Keratinocyte (primary cell): ENCODE measurements around the gene ATRX. TPM values are rescaled to one million over a fixed set of nuclear protein-coding genes. Genes with fewer than 3 reads are reported as not detected.

Experiments
- DNase-seq: peaks from one replicate; pipeline ENCODE4 v3.0.0-alpha.2; 2011; ENCODE audit warnings: low read depth, missing footprints, low spot score
- FAIRE-seq: peaks from 2 replicates; lab custom pipeline; 2011; peaks lifted over from hg19 to GRCh38; lab: Jason Lieb, UNC
- H2AFZ ChIP-seq: 2 replicates; pipeline ENCODE4 v1.6.0; 2012; ENCODE audit warnings: low read length, control low read depth, inconsistent platforms; ENCODE audit not compliant: control insufficient read depth
- H3K27ac ChIP-seq: 2 replicates; pipeline ENCODE4 v1.5.1; 2011; ENCODE audit warnings: low read length; ENCODE audit not compliant: control insufficient read depth, insufficient read depth
- H3K27me3 ChIP-seq: 3 replicates; pipeline ENCODE4 v1.6.0; 2011; ENCODE audit warnings: low read length; ENCODE audit not compliant: control insufficient read depth, insufficient read depth; ENCODE audit errors: extremely low read depth
- H3K36me3 ChIP-seq, 2 experiments: 2 replicates in 1 of 2; 3 replicates in 1 of 2; pipeline ENCODE4 v1.5.1; 2011; ENCODE audit warnings: low read length in 2 of 2, mild to moderate bottlenecking in 1 of 2; ENCODE audit not compliant: control insufficient read depth in 2 of 2, insufficient read depth in 2 of 2; ENCODE audit errors: extremely low read depth in 1 of 2
- H3K4me1 ChIP-seq: 3 replicates; pipeline ENCODE4 v1.5.1; 2011; ENCODE audit warnings: low read length; ENCODE audit not compliant: control insufficient read depth, insufficient read depth; ENCODE audit errors: extremely low read depth
- H3K4me2 ChIP-seq: 3 replicates; pipeline ENCODE4 v1.6.0; 2011; ENCODE audit warnings: low read depth, low read length; ENCODE audit not compliant: control insufficient read depth, insufficient read depth; ENCODE audit errors: extremely low read depth
- H3K4me3 ChIP-seq, 3 experiments: fragments of 200-600 bp in 1 of 3; sonication (generic) in 1 of 3; 2 replicates in 2 of 3; 3 replicates in 1 of 3; pipeline ENCODE4 v1.5.1; 2011 to 2016; ENCODE audit warnings: low read length in 3 of 3, mild to moderate bottlenecking in 3 of 3, control low read depth in 2 of 3, inconsistent platforms in 1 of 3, low read depth in 1 of 3, mixed read lengths in 1 of 3, mixed run types in 1 of 3, moderate library complexity in 1 of 3; ENCODE audit not compliant: control insufficient read depth in 2 of 3, insufficient read depth in 2 of 3; ENCODE audit errors: extremely low read depth in 1 of 3
- H3K79me2 ChIP-seq: 2 replicates; pipeline ENCODE4 v1.6.0; 2012; ENCODE audit warnings: low read length; ENCODE audit not compliant: control insufficient read depth, insufficient read depth
- H3K9ac ChIP-seq: 3 replicates; pipeline ENCODE4 v1.6.0; 2011; ENCODE audit warnings: low read length; ENCODE audit not compliant: control insufficient read depth, insufficient read depth; ENCODE audit errors: extremely low read depth
- H3K9me1 ChIP-seq: 3 replicates; pipeline ENCODE4 v1.6.0; 2011; ENCODE audit warnings: low read length; ENCODE audit not compliant: control insufficient read depth, insufficient read depth; ENCODE audit errors: extremely low read depth
- H3K9me3 ChIP-seq: 2 replicates; pipeline ENCODE4 v1.5.1; 2012; ENCODE audit warnings: low read depth, low read length; ENCODE audit not compliant: control insufficient read depth
- H4K20me1 ChIP-seq: 3 replicates; pipeline ENCODE4 v1.6.0; 2011; ENCODE audit warnings: low read length; ENCODE audit not compliant: control insufficient read depth, insufficient read depth; ENCODE audit errors: extremely low read depth
- CTCF ChIP-seq, 3 experiments: IDR thresholded peaks in 1 of 3; conservative IDR thresholded peaks in 1 of 3; optimal IDR thresholded peaks in 1 of 3; 2 replicates in 2 of 3; 3 replicates in 1 of 3; pipeline versions ENCODE3 to v1.5.1; 2011; ENCODE audit warnings: low read length in 3 of 3, mild to moderate bottlenecking in 3 of 3, moderate library complexity in 2 of 3, control low read depth in 1 of 3, inconsistent platforms in 1 of 3; ENCODE audit not compliant: insufficient read depth in 2 of 3; ENCODE audit errors: extremely low read depth in 1 of 3
- EZH2 ChIP-seq: IDR thresholded peaks from one replicate; pipeline ENCODE4 v1.6.1; 2012; ENCODE audit warnings: inconsistent platforms, mild to moderate bottlenecking, low read length, moderate library complexity
- dilution Hi-C: fragments of 300-500 bp; cut with MboI; formaldehyde crosslinking; loops from one replicate; pipeline ENCODE4 v1.7.0; 2020; ENCODE audit warnings: low sequenced_read_pairs; ENCODE audit not compliant: extremely low pct_ligation_motif_present
- polyA plus RNA-seq, 5 experiments: library from polyadenylated mRNA; depleted of rRNA in 3 of 5; stranded (reverse) in 3 of 5; stranded (forward) in 1 of 5; unstranded in 1 of 5; fragments of >200 nt; gene quantifications; 1 replicate in 1 of 5; 2 replicates in 3 of 5; 3 replicates in 1 of 5; pipeline versions ENCODE4 v1.2.1 to v1.2.3, GENCODE V29; 2011 to 2012; ENCODE audit warnings: missing spikeins in 2 of 5, low read depth in 1 of 5, low replicate concordance in 1 of 5

The ATRX gene
- polyA plus RNA-seq, 1 donor (not counting 4 experiments of a cell fraction or from before 2014, with no cell fraction given), result 31.3 TPM

GRCh38 chrX:77510007-77510406 lies 276.0 kb downstream of the ATRX start:
- TF ChIP-seq EZH2 (no peak), CTCF (optimal IDR thresholded peaks at IDR 0.05 in 1 of 3, IDR thresholded peaks at IDR 0.05 in 1 of 3, conservative IDR thresholded peaks at IDR 0.05 in 1 of 3; ENCODE audit: extremely low read depth in 1 of 3, insufficient read depth in 2 of 3, low read length in 3 of 3) (no peak)
- dilution Hi-C loops, result no loop called here
- Histone ChIP-seq H3K4me2 (no peak overlapping the region), H3K36me3 (no peaks in the 10 kb centered on the region), H3K9ac (no peak overlapping the region), H3K27ac (no peak overlapping the region), H3K4me1 (no peaks in the 10 kb centered on the region), H3K9me3 (no peaks in the 10 kb centered on the region), H3K9me1 (no peaks in the 10 kb centered on the region), H3K79me2 (no peaks in the 10 kb centered on the region), H2AFZ (no peak overlapping the region), H3K4me3 (no peak overlapping the region), H3K27me3 (no peaks in the 10 kb centered on the region), H4K20me1 (no peaks in the 10 kb centered on the region)
- FAIRE-seq, result no peak
- DNase-seq, result no peak

- H4K20me1 ChIP-seq, result no peaks in the 10 kb centered on the region
- DNase-seq, result no peak
- H3K27ac ChIP-seq, result no peak overlapping the region
- H3K36me3 ChIP-seq, result no peaks in the 10 kb centered on the region
- no peaks in the 10 kb centered on the region for H3K9me1 ChIP-seq
- H3K4me2 ChIP-seq, result no peak overlapping the region
- no peaks in the 10 kb centered on the region for H3K79me2 ChIP-seq
- H3K27me3 ChIP-seq, result no peaks in the 10 kb centered on the region
- dilution Hi-C loops, result no loop called here
- no peaks in the 10 kb centered on the region for H3K4me1 ChIP-seq
- FAIRE-seq, result no peak
- H3K9me3 ChIP-seq, result no peaks in the 10 kb centered on the region
- TF ChIP-seq CTCF (optimal IDR thresholded peaks at IDR 0.05 in 1 of 3, IDR thresholded peaks at IDR 0.05 in 1 of 3, conservative IDR thresholded peaks at IDR 0.05 in 1 of 3; ENCODE audit: extremely low read depth in 1 of 3, insufficient read depth in 2 of 3, low read length in 3 of 3) (no peak), EZH2 (no peak)
- H3K9ac ChIP-seq, result no peak overlapping the region
- no peak overlapping the region for H2AFZ ChIP-seq
- no peak overlapping the region for H3K4me3 ChIP-seq
Observed at GRCh38 chrX:77505227-77505626, 280.8 kb downstream of the ATRX start.
